Activated CD8-positive, alpha-beta memory T cell treated with anti-CD3 and anti-CD28 coated beads, Interleukin-2, amount 50 U/mL, for 24 hours (primary cell): ENCODE measurements around the gene AGBL1.

ENCODE experiments used
- DNase-seq: peaks from one replicate; pipeline ENCODE4 v3.0.0-alpha.2; 2020; ENCODE audit errors: extremely low read depth

The AGBL1 gene

DNA sequence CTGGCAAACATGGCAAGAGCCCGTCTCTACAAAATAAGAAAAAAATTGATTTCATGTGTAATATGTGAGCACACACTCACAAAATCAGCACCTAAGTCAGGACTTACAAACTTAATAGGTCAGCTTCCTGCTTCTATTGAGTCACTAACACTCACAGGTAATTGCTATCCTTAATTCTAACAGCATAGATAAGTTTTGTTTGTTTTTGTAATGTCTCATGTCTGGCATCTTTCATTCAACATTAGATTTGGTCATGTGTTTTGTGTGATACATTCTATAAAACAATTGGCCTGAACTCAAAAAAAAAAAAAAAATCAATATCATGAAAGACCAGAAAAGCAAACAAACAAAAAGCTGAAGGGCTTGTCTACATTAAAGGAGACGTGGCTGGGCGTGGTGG lies 564.7 kb downstream of the AGBL1 start:
- DNase-seq, result no peak

DNA sequence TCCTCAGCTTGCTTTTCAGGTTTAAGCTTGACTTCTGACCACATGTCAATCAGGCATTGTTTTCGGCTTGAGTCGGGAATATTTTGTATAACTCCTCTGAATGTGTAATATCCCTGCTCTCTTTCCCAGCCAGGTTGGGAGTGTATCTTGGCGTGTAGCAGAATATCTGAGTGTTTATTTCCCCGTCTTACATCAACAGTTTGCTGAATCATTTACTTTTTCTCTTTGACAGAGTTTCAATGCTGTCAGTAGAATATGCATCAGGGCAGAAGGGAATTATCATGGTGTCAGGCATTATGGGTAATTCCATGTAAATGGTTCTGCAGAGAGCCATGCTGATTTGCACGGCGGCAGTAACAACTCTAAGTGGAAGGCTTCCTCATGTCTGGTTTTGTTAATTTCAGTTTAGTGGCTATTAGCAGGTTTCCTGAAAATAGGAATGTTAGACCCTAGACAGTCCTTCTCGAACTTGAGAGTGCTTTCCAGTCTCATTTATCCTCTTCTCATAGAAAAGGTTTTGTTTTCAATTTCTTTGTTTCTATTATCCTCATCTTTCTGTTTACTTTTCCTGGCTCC lies 566.3 kb downstream of the AGBL1 start:
- no peak for DNase-seq

DNA sequence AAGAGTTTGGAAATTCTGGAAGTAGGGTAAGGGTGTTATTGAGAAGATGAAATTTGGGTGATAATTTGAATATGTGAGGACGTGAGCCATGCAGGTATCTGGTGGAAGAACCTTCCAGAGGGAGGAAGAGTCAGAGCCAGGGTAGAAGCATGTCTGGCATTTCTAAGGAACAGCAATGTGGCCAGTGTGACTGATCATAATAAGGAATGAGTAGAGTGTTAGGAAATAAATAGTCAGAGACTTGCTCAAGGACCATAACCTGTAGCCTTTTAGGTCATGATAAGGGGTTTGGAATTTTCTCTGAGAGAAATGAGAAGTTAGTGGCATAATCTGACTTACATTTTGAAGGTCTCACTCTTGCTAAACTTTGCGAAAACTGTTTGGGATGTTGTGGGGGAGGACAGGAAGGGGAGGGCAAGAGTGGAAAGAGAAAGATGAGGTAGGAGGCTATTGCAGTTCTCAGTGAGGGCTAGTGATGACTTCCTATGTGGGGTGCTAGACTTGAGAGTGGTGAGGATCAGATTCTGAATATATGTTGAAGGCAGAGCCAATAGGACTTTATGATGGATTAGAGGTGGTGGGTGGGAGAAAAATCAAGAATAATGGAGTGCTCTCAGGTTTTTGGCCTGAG lies 568.3 kb downstream of the AGBL1 start:
- DNase-seq, result no peak

DNA sequence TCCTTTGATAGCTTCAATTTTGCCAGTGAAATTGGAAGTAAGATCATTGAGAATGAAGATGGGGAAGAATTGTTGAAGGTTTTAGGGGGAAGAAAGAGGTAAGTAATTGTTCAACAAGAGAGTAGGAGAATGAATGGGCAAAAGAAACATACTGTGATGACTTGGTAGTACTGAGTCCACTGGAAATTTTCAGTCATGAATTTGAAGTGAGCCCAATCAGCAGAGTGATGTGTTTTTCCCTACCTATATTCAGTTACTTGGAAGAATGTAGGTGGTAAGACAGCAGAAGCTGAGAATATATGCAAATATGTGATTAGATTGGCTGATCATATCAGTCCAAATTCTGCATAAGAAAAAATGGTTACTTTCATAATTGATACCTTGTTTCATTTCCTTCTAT lies 569.6 kb downstream of the AGBL1 start:
- no peak for DNase-seq

DNA sequence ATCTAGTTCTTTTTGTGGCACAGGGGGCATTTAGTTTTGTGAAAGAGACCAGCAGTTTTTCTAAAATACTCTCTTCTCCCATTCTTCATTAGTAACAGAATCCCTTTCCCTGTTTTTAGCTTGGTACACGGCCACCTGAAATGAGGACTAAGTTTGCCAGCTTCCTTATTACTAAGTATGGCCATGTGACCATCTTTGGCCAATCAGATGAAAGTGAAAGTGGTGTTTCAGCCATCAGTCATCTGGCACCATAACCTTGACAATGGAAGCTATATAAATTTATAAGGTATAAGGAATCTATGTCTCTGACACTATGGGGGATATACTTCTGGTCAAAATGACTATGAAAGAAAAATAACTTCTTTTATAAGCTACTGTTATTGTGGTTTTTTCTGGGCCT lies 570.4 kb downstream of the AGBL1 start:
- DNase-seq, result no peak

DNA sequence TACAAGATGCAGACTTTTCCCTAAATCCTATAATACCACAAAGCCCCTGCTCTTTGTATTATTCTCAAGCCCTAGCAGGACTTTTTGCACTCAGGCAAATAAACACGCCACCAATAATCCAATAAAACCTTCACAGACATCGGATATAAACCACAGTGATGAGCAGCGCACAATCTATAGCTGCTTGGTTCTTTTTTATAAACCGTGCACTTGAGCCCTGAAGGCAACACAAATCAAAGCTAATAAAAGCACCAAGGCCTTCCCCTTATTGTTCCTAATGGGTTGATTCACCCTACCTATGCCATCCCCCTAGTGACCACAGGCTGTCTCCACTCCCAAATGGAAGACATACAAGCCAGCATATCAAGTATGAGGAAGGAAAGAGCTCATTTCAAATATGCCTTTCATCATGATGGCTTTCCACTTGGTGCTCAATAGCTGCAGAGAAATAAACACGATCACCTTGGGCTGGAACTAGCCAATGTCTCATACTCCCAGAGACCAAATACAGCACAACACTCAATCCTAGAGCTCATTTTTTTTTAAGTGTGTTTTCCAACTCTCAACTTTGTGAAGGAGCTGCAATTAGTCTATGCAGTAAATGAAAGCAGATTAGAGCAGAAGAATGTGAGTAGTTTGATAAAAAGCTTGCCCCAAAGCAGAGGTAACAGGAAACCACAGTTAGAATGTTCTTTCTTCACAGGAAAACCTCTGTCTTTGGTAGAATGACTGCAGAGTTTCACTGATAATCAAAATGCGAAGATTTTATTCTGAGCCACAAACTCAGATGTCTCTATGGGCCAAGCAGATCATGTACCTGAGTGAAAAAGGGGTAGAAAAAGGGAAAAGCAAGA lies 573.9 kb downstream of the AGBL1 start:
- no peak for DNase-seq

DNA sequence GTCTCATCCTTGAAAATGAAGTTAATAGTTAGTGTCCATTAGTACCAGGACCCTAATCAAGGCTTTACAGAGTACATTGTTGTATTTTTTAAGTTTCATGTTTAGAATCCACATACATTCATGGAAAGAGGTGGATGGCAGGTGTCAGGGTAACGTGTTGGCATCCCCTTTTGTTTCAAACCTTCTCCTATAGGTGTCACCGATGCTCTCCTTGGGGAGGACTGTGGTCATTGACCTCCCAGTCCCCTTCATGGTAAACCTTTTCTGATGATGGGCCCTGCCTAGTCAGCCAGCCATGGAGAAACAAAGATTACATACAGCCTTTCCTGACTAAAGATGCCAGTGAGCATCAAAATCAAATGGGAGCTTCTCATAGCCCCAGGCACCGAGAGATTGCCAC lies 574.8 kb downstream of the AGBL1 start:
- no peak for DNase-seq

DNA sequence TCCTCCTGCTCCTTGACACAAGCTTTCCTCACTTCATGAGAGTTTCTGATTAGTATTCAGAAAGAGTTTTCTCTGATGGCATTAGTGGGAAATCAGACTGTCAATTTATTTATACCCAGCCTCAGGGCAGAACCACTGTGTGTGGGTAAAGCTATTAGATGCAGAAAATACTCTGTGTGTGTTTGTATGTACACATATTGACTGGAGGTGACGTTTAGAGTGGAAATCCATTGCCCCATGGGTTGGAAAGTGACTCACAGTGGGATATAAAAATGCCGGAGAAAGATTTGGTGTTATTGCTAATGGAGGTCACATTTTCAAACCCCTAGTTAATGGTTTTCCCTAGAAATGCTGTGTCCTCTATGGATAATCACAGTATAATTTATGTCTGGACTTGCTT lies 577.6 kb downstream of the AGBL1 start:
- no peak for DNase-seq

DNA sequence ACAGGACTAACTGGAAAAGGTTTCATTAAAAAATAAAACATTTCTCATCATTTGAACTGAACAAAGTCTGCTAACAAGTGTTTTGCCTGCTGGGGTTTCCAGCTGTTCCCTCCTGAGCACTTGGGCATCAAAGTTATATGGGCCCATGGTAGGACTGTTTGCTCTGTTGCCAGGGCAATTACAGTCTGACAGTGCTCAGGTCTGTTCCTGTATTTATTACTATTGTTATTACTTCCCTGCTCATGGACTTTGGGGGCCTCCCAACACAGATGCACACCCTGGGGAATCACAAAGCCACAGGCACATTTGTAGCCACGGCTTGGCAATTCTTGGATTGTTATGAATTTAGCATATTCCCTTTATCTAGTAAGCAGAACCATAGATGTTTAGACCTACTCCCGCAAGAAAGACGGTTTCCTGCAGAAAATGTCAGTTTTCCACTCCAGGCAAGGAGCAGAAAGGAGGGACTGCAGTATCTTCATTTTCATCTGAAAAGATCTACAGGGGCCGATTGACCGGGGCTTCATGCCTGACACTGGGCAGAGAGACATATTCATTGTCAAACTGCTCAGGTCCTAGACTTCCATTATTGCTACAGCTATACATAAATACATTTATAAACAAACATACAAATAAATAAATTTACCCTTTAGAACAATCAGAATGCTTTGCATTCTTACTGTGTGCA lies 580.2 kb downstream of the AGBL1 start:
- DNase-seq, result no peak

DNA sequence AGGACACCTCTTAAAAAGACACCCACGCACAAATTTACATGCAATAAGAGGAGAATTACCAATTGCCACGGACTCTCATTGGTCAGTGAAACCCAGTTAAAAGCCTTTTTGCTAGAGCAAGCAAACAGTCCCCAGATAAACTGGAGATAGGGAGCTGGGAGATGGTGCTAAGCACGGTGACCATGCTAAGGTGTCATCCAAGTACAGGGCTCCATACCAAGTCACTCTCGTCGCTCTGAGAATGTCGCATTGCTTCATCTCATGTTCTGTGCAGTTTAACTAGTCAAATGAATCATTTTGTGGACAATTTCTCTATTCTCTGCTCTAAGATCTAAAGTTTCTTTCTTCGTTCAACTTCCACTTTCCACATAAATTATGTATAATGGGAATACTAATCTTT lies 581.9 kb downstream of the AGBL1 start:
- DNase-seq, result no peak

DNA sequence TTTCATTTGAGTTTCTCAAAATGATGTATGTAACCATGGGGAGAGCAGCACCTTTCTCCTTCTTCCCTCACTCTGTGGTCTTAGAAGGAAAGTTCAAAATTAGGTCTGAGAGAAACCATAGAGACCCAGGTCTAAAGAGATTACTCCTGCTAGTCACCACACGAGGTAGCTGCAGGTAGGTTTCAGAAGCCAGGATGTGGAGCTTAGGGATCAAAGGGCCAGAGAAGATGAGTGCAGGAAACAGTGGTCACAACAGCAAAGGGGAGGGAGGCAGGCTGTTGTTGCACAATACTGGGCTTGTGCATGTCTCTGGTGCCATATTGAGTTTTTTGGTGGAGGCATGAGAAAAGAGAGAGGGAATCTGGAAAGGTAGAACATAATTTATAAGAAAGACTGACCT lies 583.6 kb downstream of the AGBL1 start:
- no peak for DNase-seq

DNA sequence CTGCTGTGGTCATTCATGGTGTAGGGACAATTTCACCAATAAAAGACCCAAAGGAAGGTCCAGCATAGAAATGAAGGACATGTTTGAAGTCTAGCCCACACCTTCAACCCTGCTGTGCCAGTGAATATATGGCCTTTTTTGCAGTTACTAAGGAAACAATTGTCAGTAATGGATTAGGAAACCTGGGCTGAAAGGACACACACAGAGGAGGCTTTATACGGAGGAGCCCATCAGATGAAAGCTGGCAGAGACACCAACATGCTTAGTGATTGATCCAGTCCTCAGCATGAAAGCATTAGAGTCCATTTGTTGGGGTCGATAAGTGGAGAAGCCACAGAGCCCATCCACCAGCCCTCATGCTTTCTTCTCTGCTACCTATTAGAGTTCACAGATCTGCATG lies 584.3 kb downstream of the AGBL1 start:
- no peak for DNase-seq

DNA sequence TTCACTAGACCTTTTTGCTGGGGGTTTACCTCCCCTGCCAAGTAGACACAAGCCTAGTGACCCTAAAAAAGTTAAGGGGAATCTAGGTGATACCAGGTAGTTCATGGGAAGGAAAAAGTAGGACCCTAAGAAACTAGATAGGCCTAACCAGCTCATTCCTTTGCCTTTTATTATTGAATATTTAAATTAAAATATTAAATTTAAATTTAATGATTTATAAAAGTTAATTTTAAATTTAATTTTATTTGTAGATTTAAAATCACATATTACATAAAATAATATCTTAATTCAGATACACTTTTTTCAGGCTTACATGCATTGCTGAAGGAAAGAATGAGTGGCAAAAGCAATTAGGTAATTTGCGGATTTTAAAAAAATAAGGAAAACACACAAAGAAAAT lies 584.9 kb downstream of the AGBL1 start:
- DNase-seq, result no peak

DNA sequence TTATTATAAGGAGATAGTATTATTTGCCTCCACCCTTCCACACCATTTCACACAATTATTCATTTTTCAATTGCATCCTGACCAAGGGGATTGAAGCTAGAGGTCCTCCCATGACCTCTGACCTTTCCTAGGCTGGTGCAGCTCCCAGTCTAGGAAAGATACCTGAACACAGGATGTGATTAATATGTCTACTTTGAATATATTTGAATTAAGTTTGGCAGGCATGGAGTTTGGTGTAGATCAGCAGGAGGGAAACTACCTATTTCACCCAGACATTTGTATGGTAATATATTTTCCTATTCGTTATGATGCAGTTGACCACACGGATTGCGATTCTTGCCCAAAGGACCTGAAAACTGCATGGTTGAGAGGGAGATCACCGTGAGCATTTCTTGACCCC lies 596.3 kb downstream of the AGBL1 start:
- DNase-seq, result no peak

DNA sequence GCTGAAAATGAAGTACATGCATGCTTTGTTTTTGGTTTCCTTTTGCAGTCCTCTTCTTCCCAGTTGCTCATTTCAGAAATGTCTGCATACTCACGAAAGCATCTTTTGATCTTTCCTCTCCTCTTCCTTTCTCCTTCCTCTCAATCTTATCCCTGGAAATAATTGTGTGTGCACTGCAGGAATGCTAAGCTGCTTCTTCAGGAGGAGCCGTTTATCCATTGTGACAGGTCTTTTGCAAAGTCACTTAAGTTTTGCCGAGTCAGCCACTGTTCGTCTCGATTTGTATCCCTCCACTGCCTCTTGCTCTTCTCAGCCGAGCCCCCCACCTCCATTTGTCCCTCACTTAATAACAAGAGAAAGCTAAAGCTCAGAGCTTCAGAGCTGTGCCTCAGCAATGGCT lies 597.6 kb downstream of the AGBL1 start:
- DNase-seq, result no peak

DNA sequence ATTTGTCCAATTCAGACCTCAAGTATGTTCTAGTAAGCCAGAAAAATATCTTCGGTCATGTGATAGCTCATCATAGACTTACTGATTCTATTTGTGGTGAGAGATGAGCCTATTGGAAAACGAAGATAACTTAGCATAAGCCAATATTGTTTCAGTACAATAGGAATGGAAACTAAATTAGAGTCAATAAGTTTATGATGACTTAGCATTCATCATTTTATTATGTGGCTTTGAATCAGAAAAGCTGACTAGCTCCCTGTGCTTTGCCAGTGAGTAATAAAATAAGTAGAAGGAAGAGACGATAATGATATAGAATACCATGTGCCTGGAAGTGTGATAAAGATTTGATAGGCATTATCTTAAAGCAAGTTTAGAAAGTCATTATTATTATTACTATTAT lies 605.6 kb downstream of the AGBL1 start:
- DNase-seq, result no peak

DNA sequence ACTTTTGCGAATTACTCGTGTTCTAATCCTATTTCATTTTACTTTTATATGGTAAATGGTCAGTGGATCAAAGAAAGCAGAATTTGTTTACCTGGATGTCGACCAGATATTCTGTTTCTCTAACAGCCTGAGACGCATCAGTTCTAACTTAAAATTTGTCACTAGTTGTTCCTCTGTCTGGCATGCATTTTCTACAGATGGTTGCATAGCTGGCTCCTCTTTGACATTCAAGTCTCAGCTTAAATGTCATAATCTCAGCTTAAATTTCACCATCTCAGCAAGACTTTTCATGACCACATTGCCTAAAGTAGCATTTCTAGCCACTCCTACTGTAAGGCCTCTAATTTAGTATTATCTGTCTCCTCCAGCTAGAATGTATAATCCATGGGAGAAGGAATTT lies 609.3 kb downstream of the AGBL1 start:
- no peak for DNase-seq

DNA sequence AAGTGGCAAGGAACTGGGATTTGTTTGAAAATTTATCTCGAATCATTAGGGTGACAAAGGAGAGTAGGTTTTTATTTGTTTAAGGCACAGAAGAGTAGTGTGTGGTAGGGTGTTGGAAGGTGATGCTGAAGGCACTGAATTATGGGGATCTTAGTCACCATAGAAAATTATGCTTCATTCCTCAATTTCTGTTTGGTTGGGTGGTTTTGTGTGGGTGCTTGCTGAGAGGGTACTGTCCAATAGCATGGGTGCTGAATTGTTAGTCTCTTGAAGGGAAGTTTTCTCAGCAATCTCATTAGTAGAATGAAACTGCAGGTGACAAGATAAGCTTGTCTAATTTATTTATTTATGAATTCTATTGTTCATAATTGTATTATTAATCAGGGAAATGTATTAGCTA lies 610.9 kb downstream of the AGBL1 start:
- DNase-seq, result no peak

DNA sequence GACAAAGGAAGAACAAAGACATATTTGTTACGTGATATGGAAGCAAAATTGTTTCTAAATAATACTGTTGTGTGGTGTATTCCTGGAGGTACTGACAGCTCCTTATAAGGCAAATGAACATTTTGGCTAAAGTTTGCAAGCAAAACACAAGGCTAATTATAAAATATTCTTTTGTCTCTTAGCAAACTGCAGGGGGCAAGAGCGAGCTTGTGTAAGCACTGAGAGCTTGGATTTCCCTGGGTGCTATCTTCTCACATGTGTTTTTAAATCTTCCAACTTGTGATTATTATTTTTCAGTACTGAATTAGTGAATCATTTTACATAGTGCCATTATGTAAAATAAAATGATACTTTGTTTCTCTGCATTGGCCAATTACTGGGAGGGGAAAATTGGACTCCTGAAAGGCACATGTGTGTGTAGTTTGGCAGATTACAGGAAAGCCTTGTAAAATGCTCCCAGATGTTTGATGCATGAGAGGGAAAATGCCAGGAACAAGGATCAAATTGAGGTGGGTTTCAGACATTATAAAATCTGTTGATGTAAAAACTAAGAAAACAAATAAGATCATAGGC lies 611.5 kb downstream of the AGBL1 start:
- DNase-seq, result no peak

DNA sequence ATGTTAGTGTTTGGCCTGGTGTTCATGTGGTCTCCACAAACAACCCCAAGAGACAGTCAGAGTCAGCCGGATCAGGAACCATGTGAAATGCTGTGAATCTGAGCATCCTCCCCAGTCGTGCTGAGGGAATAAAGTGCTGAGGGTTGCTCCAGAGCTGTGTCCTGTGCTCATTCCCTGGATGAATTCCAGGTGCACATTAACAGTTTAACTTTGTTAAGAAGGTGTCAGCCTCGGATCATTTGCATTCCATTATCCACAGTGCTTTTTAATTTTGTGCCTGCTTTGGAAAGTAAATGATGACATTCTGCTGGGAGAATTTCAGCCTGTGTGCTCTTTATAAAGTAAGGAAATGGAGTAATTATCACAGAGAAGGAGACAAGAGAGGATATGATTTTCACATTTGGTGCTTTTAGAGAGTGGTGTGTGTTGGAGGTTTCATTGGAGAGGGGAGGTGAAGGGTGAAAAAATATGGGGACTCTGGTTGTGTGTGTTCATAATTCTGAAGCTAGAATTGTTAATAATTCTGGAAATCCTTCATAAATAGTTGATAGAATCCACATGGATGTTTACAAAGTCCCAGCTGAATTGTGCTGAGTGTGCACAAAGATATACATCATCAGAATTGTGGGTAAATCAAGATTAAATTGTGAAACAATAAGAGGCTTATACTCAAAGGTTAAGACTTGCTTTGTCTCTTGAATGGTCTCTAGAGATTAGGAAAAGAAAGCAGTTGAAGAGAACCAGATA lies 621.4 kb downstream of the AGBL1 start:
- no peak for DNase-seq

DNA sequence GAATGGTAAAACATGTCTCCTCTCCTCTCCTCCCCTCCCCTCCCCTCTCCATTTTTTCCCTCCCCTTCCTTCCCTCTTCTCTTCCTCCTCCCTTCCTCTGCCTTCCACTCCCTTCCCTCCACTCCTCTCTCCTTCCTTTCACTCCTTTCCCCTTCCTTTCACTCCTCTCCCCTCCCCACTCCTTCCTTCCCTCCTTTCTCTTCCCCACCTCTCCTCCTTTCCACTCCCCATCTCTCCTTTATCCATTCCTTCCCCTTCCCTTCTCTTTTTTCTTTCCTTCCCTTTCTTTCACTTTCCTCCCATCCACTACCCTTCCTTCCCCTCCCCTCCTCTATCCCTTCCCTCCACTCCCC lies 621.9 kb downstream of the AGBL1 start:
- DNase-seq, result no peak

DNA sequence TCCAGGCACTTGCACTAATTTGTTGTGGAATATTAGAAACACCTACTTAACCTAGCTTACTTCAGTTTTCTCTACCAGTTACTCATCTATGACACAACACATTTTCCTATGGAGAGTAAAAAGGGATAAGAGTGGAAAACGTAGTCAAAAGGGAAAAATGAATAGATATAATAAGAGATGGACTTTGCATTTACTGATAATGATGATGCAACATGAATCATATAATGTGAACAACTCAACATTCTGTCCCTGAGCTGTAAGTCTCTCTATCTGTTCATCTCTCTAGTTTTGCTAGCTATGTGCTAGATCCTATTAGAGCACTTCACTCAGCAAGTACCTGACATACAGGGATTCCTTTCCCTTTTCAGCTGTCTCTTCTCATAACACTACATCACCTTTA lies 627.1 kb downstream of the AGBL1 start:
- no peak for DNase-seq
